ENCODE data around the gene TOR1AIP2. TPM values are rescaled to one million over a fixed set of nuclear protein-coding genes. Genes with fewer than 3 reads are reported as not detected.

The TOR1AIP2 gene
- total and polyA plus RNA-seq, 10 of the 15 experiments (the other 5 are each of a cell fraction or from before 2014, with no cell fraction given): 5.3 to 38.9 (median 15.4) TPM

DNA sequence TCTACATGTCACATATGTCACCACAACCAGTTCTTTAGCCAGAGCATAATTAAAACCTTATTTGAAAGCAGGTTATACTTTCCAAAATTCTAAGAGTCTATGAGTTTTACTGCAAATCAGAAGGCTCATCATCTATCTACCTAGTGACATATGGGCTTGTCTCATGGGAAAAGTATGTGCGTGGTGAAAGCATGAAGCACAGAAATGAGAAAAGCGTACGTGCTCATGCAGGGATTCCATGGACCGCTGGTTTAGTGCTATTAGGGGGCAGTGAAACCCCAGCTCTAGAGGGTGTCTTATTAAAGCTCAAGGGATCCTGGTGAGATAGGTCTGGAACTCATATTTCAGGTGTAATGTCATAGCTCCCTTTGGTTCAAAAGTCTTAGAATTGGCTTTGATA is 84.3 kb downstream of the TOR1AIP2 start:
- 54% methylated on average over 4 of the region's 4 CpGs for WGBS (ENCODE audit: insufficient coverage, insufficient replicate concordance, low lambda C conversion rate, missing lambda C conversion rate)
- H3K27ac ChIP-seq (ENCODE audit: control insufficient read depth, insufficient read depth): no peak overlapping the region
- RAD21 ChIA-PET (ENCODE audit: unreplicated experiment): interaction anchor here (1.9 kb wide), 1 partner anchor 87 kb away, joined by 7 read pairs; no protein-coding TSS in a partner anchor
- no TSS peak for BruUV-seq (replicated peaks)
- TF ChIP-seq NR2F1 (conservative IDR thresholded peaks at IDR 0.05): no peak
- TF ChIP-seq MEF2B (IDR thresholded peaks at IDR 0.05; ENCODE audit: partially characterized antibody, poor library complexity, severe bottlenecking): peak; percentile 27
- FAIRE-seq (no peak), ATAC-seq (no peak), DNase-seq (ENCODE audit: low read depth, low spot score) (no peak)
- in situ Hi-C loops (cut with MboI): no loop called here
- no peaks in the 10 kb centered on the region for H3K4me1 ChIP-seq (ENCODE audit: control insufficient read depth, insufficient read depth, low read length)
- H3K9ac ChIP-seq (ENCODE audit: control insufficient read depth, insufficient read depth, low read length): no peak overlapping the region
- intact Hi-C loops (cut with micrococcal nuclease; ENCODE audit: unreplicated experiment): no loop called here
- no peak overlapping the region for H3K4me2 ChIP-seq (ENCODE audit: control insufficient read depth, insufficient read depth)
- SMC1A ChIA-PET (ENCODE audit: uncharacterized antibody, unreplicated experiment): interaction anchor here (0.6 kb wide), 1 partner anchor 22 kb away, joined by 3 read pairs; no protein-coding TSS in a partner anchor
- H3K4me3 ChIP-seq: no peak overlapping the region
- CTCF ChIA-PET: interaction anchor here (0.8 to 3.7 kb wide), 3 partner anchors 17 to 87 kb away, joined by 3 to 26 read pairs (median 7); no protein-coding TSS in a partner anchor
- H3K9me3 ChIP-seq (replicated peaks; ENCODE audit: control insufficient read depth, insufficient read depth, low read length): no peaks in the 10 kb centered on the region
- POLR2A ChIA-PET: no interaction called here
- H2AFZ ChIP-seq (ENCODE audit: control insufficient read depth, low read depth, low read length): no peak overlapping the region
- H3K79me2 ChIP-seq (ENCODE audit: control insufficient read depth, insufficient read depth, low read length): no peaks in the 10 kb centered on the region
- H4K20me1 ChIP-seq (ENCODE audit: control insufficient read depth, insufficient read depth): no peaks in the 10 kb centered on the region
- H3K27me3 ChIP-seq (replicated peaks in 1 of 2; ENCODE audit: control insufficient read depth in 2 of 2, insufficient read depth in 2 of 2, low read length in 1 of 2): no peaks in the 10 kb centered on the region; a peak in 1 of 4 replicates
- H3K36me3 ChIP-seq (ENCODE audit: control insufficient read depth in 2 of 2, insufficient read depth in 2 of 2, low read length in 1 of 2): no peaks in the 10 kb centered on the region

Other genes with a start within 250 kb of the TOR1AIP2 start
- not detected in 2 replicates for gene FAM163A, start 134.5 kb downstream of the TOR1AIP2 start, total RNA-seq (2014; rRNA removed)
- not detected in 2 replicates for gene FAM163A, start 134.5 kb downstream of the TOR1AIP2 start, total RNA-seq (2014; rRNA removed; fragmentation: Illumina TruSeq; extraction: Trizol)
- gene FAM163A, start 134.5 kb downstream of the TOR1AIP2 start, total RNA-seq (2021): not detected in 2 replicates
- gene FAM163A, start 134.5 kb downstream of the TOR1AIP2 start, polyA plus RNA-seq (2011; rRNA removed): not detected in 2 replicates
- not detected in 2 replicates for gene FAM163A, start 134.5 kb downstream of the TOR1AIP2 start, polyA plus RNA-seq (2014; fragmentation: Illumina TruSeq; extraction: Trizol)
- not detected for gene FAM163A, start 134.5 kb downstream of the TOR1AIP2 start, polyA plus RNA-seq (2014; fragmentation: Nextera tagmentation; extraction: Ambion mirVana)
- gene FAM163A, start 134.5 kb downstream of the TOR1AIP2 start, polyA plus RNA-seq (2014; rRNA removed): not detected in 2 replicates
- gene FAM163A, start 134.5 kb downstream of the TOR1AIP2 start, polyA plus RNA-seq (2016; fragmentation: Nextera tagmentation; extraction: Ambion mirVana): not detected
- 22.4 and 24.7 TPM in 2 replicates for gene TOR1AIP1, start 4.5 kb upstream of the TOR1AIP2 start, total RNA-seq (2014; rRNA removed)
- 27.3 and 30.8 TPM in 2 replicates for gene TOR1AIP1, start 4.5 kb upstream of the TOR1AIP2 start, total RNA-seq (2014; rRNA removed; fragmentation: Illumina TruSeq; extraction: Trizol)
- 17.3 and 19.5 TPM in 2 replicates for gene TOR1AIP1, start 4.5 kb upstream of the TOR1AIP2 start, total RNA-seq (2021)
- 29.3 and 40.3 TPM in 2 replicates for gene TOR1AIP1, start 4.5 kb upstream of the TOR1AIP2 start, polyA plus RNA-seq (2011; rRNA removed)
- gene TOR1AIP1, start 4.5 kb upstream of the TOR1AIP2 start, polyA plus RNA-seq (2014; fragmentation: Illumina TruSeq; extraction: Trizol): 33.6 and 36.6 TPM in 2 replicates
- gene TOR1AIP1, start 4.5 kb upstream of the TOR1AIP2 start, polyA plus RNA-seq (2014; fragmentation: Nextera tagmentation; extraction: Ambion mirVana): 10 to 100 TPM; 16.4 to 19.0 TPM
- 13.3 and 14.8 TPM in 2 replicates for gene TOR1AIP1, start 4.5 kb upstream of the TOR1AIP2 start, polyA plus RNA-seq (2014; rRNA removed)
- 10 to 100 TPM; 32.9 to 36.0 TPM for gene TOR1AIP1, start 4.5 kb upstream of the TOR1AIP2 start, polyA plus RNA-seq (2016; fragmentation: Nextera tagmentation; extraction: Ambion mirVana)
- 33.6 and 37.3 TPM in 2 replicates for gene CEP350, start 77.0 kb upstream of the TOR1AIP2 start, total RNA-seq (2014; rRNA removed)
- gene CEP350, start 77.0 kb upstream of the TOR1AIP2 start, total RNA-seq (2014; rRNA removed; fragmentation: Illumina TruSeq; extraction: Trizol): 46.0 and 47.9 TPM in 2 replicates
- gene CEP350, start 77.0 kb upstream of the TOR1AIP2 start, total RNA-seq (2021): 30.3 and 32.7 TPM in 2 replicates
- 21.0 and 34.6 TPM in 2 replicates for gene CEP350, start 77.0 kb upstream of the TOR1AIP2 start, polyA plus RNA-seq (2011; rRNA removed)
- gene CEP350, start 77.0 kb upstream of the TOR1AIP2 start, polyA plus RNA-seq (2014; fragmentation: Illumina TruSeq; extraction: Trizol): 25.9 and 28.1 TPM in 2 replicates
- 1 to 10 TPM; 5.2 to 6.7 TPM for gene CEP350, start 77.0 kb upstream of the TOR1AIP2 start, polyA plus RNA-seq (2014; fragmentation: Nextera tagmentation; extraction: Ambion mirVana)
- 9.7 and 12.5 TPM in 2 replicates for gene CEP350, start 77.0 kb upstream of the TOR1AIP2 start, polyA plus RNA-seq (2014; rRNA removed)
- 10 to 100 TPM; 21.4 to 24.9 TPM for gene CEP350, start 77.0 kb upstream of the TOR1AIP2 start, polyA plus RNA-seq (2016; fragmentation: Nextera tagmentation; extraction: Ambion mirVana)